Activated CD8-positive, alpha-beta memory T cell treated with anti-CD3 and anti-CD28 coated beads, Interleukin-2, amount 10 ng/mL, durations not matched to agents 7 days and 5 days (primary cell): ENCODE measurements around the gene KCNJ18. TPM values are rescaled to one million over a fixed set of nuclear protein-coding genes. Genes with fewer than 3 reads are reported as not detected.
"Not testable (repeated sequence)": the region's sequence is repeated elsewhere in the genome, so short reads cannot be mapped to it uniquely, and the experiment has no call there.

Source experiments
- ATAC-seq: fragments of 150-1000 bp; cut with Tn5 transposase; one replicate; pipeline ENCODE4 v1.10.0; 2021; ENCODE audit warnings: moderate library complexity
- CTCF ChIA-PET: fragments of 350-600 bp; sonication (Branson Sonifier 250); formaldehyde crosslinking; loops from one replicate; lab custom pipeline; 2021; ENCODE audit warnings: antibody characterized with exemption; lab: Charles Lee
- DNase-seq: peaks from one replicate; pipeline ENCODE4 v3.0.0-alpha.2; 2020
- H3K27ac Mint-ChIP-seq: one replicate; pipeline ENCODE4 v1.8.0; 2021; ENCODE audit warnings: mild to moderate bottlenecking, mixed read lengths
- H3K27me3 Mint-ChIP-seq: one replicate; pipeline ENCODE4 v1.8.0; 2021; ENCODE audit warnings: mixed read lengths
- H3K36me3 Mint-ChIP-seq: one replicate; pipeline ENCODE4 v1.8.0; 2021; ENCODE audit warnings: mild to moderate bottlenecking, mixed read lengths
- H3K4me1 Mint-ChIP-seq: one replicate; pipeline ENCODE4 v1.8.0; 2021; ENCODE audit warnings: mixed read lengths
- H3K4me3 Mint-ChIP-seq: one replicate; pipeline ENCODE4 v1.8.0; 2021; ENCODE audit warnings: mild to moderate bottlenecking, moderate library complexity, mixed read lengths
- H3K9me3 Mint-ChIP-seq: one replicate; pipeline ENCODE4 v1.8.0; 2022; ENCODE audit warnings: low read depth, mixed read lengths
- total RNA-seq, 2 experiments: library from RNA; stranded (reverse); gene quantifications; one replicate each; pipeline ENCODE4 v1.2.3, GENCODE V29; 2021

Gene KCNJ18
- total RNA-seq, 2 experiments from 2014 or later: not detected

- H3K36me3 Mint-ChIP-seq, CTCF ChIA-PET, H3K4me3 Mint-ChIP-seq, DNase-seq, H3K27me3 Mint-ChIP-seq, H3K27ac Mint-ChIP-seq, ATAC-seq, H3K9me3 Mint-ChIP-seq, H3K4me1 Mint-ChIP-seq: not testable (repeated sequence)
These were observed 15.6 kb downstream of the KCNJ18 start for GRCh38 chr17:21707711-21708611.

GRCh38 chr17:21708612-21709535 lies 16.6 kb downstream of the KCNJ18 start:
- H3K27ac Mint-ChIP-seq, H3K9me3 Mint-ChIP-seq, ATAC-seq, DNase-seq, H3K4me3 Mint-ChIP-seq, H3K27me3 Mint-ChIP-seq, H3K4me1 Mint-ChIP-seq, H3K36me3 Mint-ChIP-seq, CTCF ChIA-PET: not testable (repeated sequence)

GRCh38 chr17:21709994-21710393 lies 17.7 kb downstream of the KCNJ18 start:
- DNase-seq, H3K4me1 Mint-ChIP-seq, CTCF ChIA-PET, H3K27ac Mint-ChIP-seq, H3K4me3 Mint-ChIP-seq, ATAC-seq, H3K9me3 Mint-ChIP-seq, H3K36me3 Mint-ChIP-seq, H3K27me3 Mint-ChIP-seq: not testable (repeated sequence)

DNA sequence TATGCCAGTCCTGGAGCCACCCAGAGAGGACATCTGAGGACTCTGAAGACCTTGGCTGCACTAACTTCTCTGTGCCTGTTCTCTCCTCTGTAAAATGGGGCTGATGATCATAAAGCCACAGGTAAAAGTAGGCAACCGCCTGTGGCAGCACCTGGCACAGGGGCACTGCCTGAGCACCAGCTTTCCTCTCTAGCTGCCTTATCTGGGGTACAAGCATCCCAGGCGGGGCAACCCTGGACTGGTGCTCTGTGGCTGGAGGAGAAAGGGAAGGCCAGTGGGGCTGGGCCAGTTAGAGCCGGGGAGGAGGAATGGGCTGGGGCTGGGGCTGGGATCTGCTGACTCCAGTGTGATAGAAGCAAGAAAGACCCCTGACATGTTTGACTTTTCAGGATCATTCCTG lies 18.2 kb downstream of the KCNJ18 start:
- ATAC-seq, H3K27me3 Mint-ChIP-seq, CTCF ChIA-PET, H3K4me3 Mint-ChIP-seq, H3K36me3 Mint-ChIP-seq, DNase-seq, H3K4me1 Mint-ChIP-seq, H3K27ac Mint-ChIP-seq, H3K9me3 Mint-ChIP-seq: not testable (repeated sequence)

- no peaks in the 10 kb centered on the region for H3K4me1 Mint-ChIP-seq
- H3K27ac Mint-ChIP-seq: no peak overlapping the region
- no peak for ATAC-seq
- no peaks in the 10 kb centered on the region for H3K27me3 Mint-ChIP-seq
- no peak overlapping the region for H3K4me3 Mint-ChIP-seq
- CTCF ChIA-PET: no interaction called here
- no peaks in the 10 kb centered on the region for H3K9me3 Mint-ChIP-seq
- no peak for DNase-seq
- no peaks in the 10 kb centered on the region for H3K36me3 Mint-ChIP-seq
These were observed 18.9 kb downstream of the KCNJ18 start for GRCh38 chr17:21711182-21711581.

DNA sequence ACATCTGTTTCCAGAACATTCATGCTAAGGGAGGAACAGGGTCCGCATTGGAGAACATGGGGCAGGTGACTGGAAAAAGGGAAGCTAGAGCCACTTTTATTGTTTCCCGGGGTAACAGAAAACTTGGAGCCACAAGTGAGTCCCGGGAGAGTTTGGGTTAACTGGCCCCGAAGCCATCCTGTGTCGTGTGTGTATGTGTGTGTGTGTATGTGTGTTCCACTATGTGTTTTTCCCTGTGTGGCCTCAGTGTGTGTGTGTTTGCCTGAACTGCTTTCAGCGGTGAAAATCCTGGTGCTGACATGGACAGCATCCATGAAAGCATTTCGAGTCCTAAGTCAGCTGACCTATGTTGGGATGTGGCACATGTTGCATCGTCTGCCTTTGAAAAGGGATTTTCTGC lies 20.7 kb downstream of the KCNJ18 start:
- H3K36me3 Mint-ChIP-seq, H3K27me3 Mint-ChIP-seq, H3K9me3 Mint-ChIP-seq, CTCF ChIA-PET, ATAC-seq, H3K4me1 Mint-ChIP-seq, H3K27ac Mint-ChIP-seq, H3K4me3 Mint-ChIP-seq, DNase-seq: not testable (repeated sequence)

GRCh38 chr17:21713631-21714030 lies 21.3 kb downstream of the KCNJ18 start:
- H3K9me3 Mint-ChIP-seq, H3K4me3 Mint-ChIP-seq, H3K27me3 Mint-ChIP-seq, CTCF ChIA-PET, H3K27ac Mint-ChIP-seq, H3K36me3 Mint-ChIP-seq, ATAC-seq, DNase-seq, H3K4me1 Mint-ChIP-seq: not testable (repeated sequence)

DNA sequence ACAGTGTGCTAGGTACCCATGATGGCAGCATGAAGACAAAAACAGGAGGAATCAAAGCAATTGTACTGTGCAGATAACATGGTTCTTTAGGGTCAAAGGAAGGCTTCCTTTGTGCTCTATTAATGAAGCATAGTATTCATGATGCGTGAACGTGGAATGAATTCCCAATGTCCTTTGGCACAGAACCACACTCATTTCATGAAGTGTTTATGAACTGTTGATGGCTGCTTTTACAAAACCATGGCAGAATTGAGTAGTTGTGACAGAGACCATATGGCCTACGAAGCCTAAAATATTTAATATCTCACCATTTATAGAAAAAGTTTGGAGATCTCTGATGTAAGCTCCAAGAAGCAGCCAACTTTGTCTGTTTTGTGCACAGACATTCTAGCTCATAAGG lies 22.4 kb downstream of the KCNJ18 start:
- DNase-seq, H3K27ac Mint-ChIP-seq, H3K4me3 Mint-ChIP-seq, H3K27me3 Mint-ChIP-seq, H3K4me1 Mint-ChIP-seq, ATAC-seq, H3K36me3 Mint-ChIP-seq, CTCF ChIA-PET, H3K9me3 Mint-ChIP-seq: not testable (repeated sequence)

DNA sequence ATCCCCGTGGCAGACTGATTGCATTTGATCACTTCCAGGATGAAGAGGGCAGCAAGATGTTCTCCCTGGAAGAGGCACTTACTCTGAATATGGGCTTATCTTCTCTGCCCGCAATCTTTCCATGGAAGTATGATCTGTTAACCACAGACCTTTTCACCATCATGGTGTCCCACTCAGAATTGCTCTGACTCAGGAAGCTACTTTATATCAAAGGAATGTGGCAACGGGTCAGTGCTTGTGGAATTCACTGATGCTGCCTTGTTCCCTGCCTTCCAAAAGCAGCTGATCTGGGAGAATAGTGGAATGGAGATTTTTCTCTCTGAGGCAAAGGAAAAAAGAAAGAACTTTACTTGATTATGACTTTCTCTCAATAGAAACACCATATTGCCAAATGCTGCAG lies 23.6 kb downstream of the KCNJ18 start:
- H3K4me1 Mint-ChIP-seq, H3K36me3 Mint-ChIP-seq, H3K9me3 Mint-ChIP-seq, H3K27me3 Mint-ChIP-seq, CTCF ChIA-PET, DNase-seq, H3K27ac Mint-ChIP-seq, ATAC-seq, H3K4me3 Mint-ChIP-seq: not testable (repeated sequence)

- H3K9me3 Mint-ChIP-seq: not testable (repeated sequence)
These were observed 26.6 kb downstream of the KCNJ18 start for GRCh38 chr17:21718971-21719370.

GRCh38 chr17:21719511-21720226 lies 27.3 kb downstream of the KCNJ18 start:
- CTCF ChIA-PET, H3K27me3 Mint-ChIP-seq, DNase-seq, ATAC-seq, H3K4me1 Mint-ChIP-seq, H3K9me3 Mint-ChIP-seq, H3K36me3 Mint-ChIP-seq, H3K4me3 Mint-ChIP-seq, H3K27ac Mint-ChIP-seq: not testable (repeated sequence)

More at GRCh38 chr17:21718971-21719370, 26.6 kb downstream of the KCNJ18 start:
- H3K4me3 Mint-ChIP-seq, H3K4me1 Mint-ChIP-seq, H3K27me3 Mint-ChIP-seq, ATAC-seq, DNase-seq, H3K36me3 Mint-ChIP-seq, H3K27ac Mint-ChIP-seq, CTCF ChIA-PET: not testable (repeated sequence)

DNA sequence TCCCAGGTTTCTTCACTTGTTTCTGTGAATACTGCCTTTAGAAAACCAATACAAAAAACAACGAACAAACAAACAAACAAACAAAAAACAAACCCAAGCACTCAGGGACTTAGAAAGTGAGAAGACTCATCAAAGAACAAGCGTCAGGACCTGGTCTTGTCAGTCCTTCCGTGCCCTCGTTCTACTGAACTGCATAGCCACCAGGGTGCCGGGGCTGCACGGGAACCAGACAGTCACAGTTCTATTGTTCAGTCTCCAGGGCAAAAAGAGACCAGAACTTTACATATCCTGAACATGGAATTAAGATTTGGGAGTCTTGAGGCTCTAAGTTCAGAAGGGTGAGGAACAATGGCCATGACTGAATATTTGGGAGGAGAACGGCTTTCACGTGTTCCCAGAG lies 28.2 kb downstream of the KCNJ18 start:
- ATAC-seq, DNase-seq, H3K27ac Mint-ChIP-seq, H3K27me3 Mint-ChIP-seq, H3K36me3 Mint-ChIP-seq, H3K4me1 Mint-ChIP-seq, H3K9me3 Mint-ChIP-seq, H3K4me3 Mint-ChIP-seq, CTCF ChIA-PET: not testable (repeated sequence)

GRCh38 chr17:21722268-21722667 lies 29.9 kb downstream of the KCNJ18 start:
- H3K27ac Mint-ChIP-seq, H3K36me3 Mint-ChIP-seq, CTCF ChIA-PET, DNase-seq, ATAC-seq, H3K4me1 Mint-ChIP-seq, H3K27me3 Mint-ChIP-seq, H3K4me3 Mint-ChIP-seq, H3K9me3 Mint-ChIP-seq: not testable (repeated sequence)
